SK-N-SH treated with all-trans-retinoic acid at 6 μM for 48 hours (cell line): ENCODE data around the gene MYPN.
"Not testable (repeated sequence)": the region's sequence is repeated elsewhere in the genome, so short reads cannot be mapped to it uniquely, and the experiment has no call there.

Experiments used
- ATAC-seq: fragments of 200-7000 bp; cut with Tn5 transposase; 3 replicates; pipeline ENCODE4 v1.9.1; 2020; ENCODE audit warnings: mild to moderate bottlenecking, moderate library complexity
- ARNTL ChIP-seq: fragments of 450-650 bp; formaldehyde crosslinking; IDR thresholded peaks from 2 replicates; pipeline ENCODE4 v1.5.0; 2020; ENCODE audit warnings: low read depth, mild to moderate bottlenecking, moderate library complexity, borderline replicate concordance
- BACH2 ChIP-seq: fragments of 250-450 bp; sonication (Bioruptor Pico); IDR thresholded peaks from 2 replicates; pipeline ENCODE4 v1.9.0; 2021; ENCODE audit warnings: mild to moderate bottlenecking, borderline replicate concordance
- CSDC2 ChIP-seq: fragments of 250-450 bp; sonication (Bioruptor Pico); IDR thresholded peaks from 2 replicates; pipeline ENCODE4 v1.5.0; 2020; ENCODE audit warnings: mild to moderate bottlenecking, moderate library complexity
- ESRRG ChIP-seq: fragments of 250-450 bp; sonication (Bioruptor Pico); IDR thresholded peaks from 2 replicates; pipeline ENCODE4 v1.6.1; 2021; ENCODE audit warnings: mild to moderate bottlenecking
- GLIS3 ChIP-seq: fragments of 250-450 bp; sonication (Bioruptor Pico); IDR thresholded peaks from 2 replicates; pipeline ENCODE4 v1.5.0; 2020; ENCODE audit warnings: mild to moderate bottlenecking, moderate library complexity
- ISL1 ChIP-seq: fragments of 250-450 bp; sonication (Bioruptor Pico); IDR thresholded peaks from 2 replicates; pipeline ENCODE4 v2.1.2; 2022; ENCODE audit warnings: mild to moderate bottlenecking, moderate library complexity
- OSR1 ChIP-seq: fragments of 250-450 bp; sonication (Bioruptor Pico); IDR thresholded peaks from 2 replicates; pipeline ENCODE4 v1.8.0; 2022; ENCODE audit warnings: moderate library complexity, mild to moderate bottlenecking, inconsistent platforms
- PPARA ChIP-seq: fragments of 250-450 bp; sonication (Bioruptor Pico); IDR thresholded peaks from 2 replicates; pipeline ENCODE4 v1.5.0; 2020; ENCODE audit warnings: mild to moderate bottlenecking, borderline replicate concordance
- RARB ChIP-seq: fragments of 250-450 bp; sonication (Bioruptor Pico); IDR thresholded peaks from 2 replicates; pipeline ENCODE4 v1.8.0; 2021; ENCODE audit warnings: mild to moderate bottlenecking, moderate library complexity
- SNAI2 ChIP-seq: fragments of 250-450 bp; sonication (Bioruptor Pico); IDR thresholded peaks from 2 replicates; pipeline ENCODE4 v1.5.0; 2020; ENCODE audit warnings: mild to moderate bottlenecking, moderate library complexity
- TCF4 ChIP-seq: fragments of 250-450 bp; sonication (Bioruptor Pico); IDR thresholded peaks from 2 replicates; pipeline ENCODE4 v1.8.0; 2021; ENCODE audit warnings: mild to moderate bottlenecking, moderate library complexity, borderline replicate concordance
- TOX ChIP-seq: fragments of 250-450 bp; sonication (Bioruptor Pico); IDR thresholded peaks from 2 replicates; pipeline ENCODE4 v1.8.0; 2021; ENCODE audit warnings: mild to moderate bottlenecking, moderate library complexity, borderline replicate concordance
- ZC3H10 ChIP-seq: fragments of 250-450 bp; sonication (Bioruptor Pico); IDR thresholded peaks from 2 replicates; pipeline ENCODE4 v1.5.1; 2021; ENCODE audit warnings: mild to moderate bottlenecking, moderate library complexity
- ZNF565 ChIP-seq: fragments of 450-650 bp; formaldehyde crosslinking; conservative IDR thresholded peaks from 2 replicates; pipeline ENCODE4 v1.5.0; 2020; ENCODE audit warnings: low read depth, mild to moderate bottlenecking, moderate library complexity
- ZNF70 ChIP-seq: fragments of 450-650 bp; formaldehyde crosslinking; IDR thresholded peaks from 2 replicates; pipeline ENCODE4 v1.5.0; 2020; ENCODE audit warnings: mild to moderate bottlenecking, moderate library complexity
- ZNF8 ChIP-seq: fragments of 450-650 bp; formaldehyde crosslinking; IDR thresholded peaks from 2 replicates; pipeline ENCODE4 v1.5.0; 2020; ENCODE audit warnings: mild to moderate bottlenecking, moderate library complexity
- TF ChIP-seq, protein P1 (sequence below): fragments of 250-450 bp; sonication (Bioruptor Pico); IDR thresholded peaks from 2 replicates; pipeline ENCODE4 v1.8.0; 2020; ENCODE audit warnings: mild to moderate bottlenecking, moderate library complexity, borderline replicate concordance
- TF ChIP-seq, protein P2 (sequence below): fragments of 250-450 bp; sonication (Bioruptor Pico); IDR thresholded peaks from 2 replicates; pipeline ENCODE4 v1.5.0; 2020; ENCODE audit warnings: mild to moderate bottlenecking, moderate library complexity
- TF ChIP-seq, protein P3 (sequence below): fragments of 250-450 bp; sonication (Bioruptor Pico); IDR thresholded peaks from 2 replicates; pipeline ENCODE4 v1.5.1; 2021; ENCODE audit warnings: mild to moderate bottlenecking, moderate library complexity
- TF ChIP-seq, protein P4 (sequence below): fragments of 250-450 bp; sonication (Bioruptor Pico); IDR thresholded peaks from 2 replicates; pipeline ENCODE4 v1.8.0; 2021; ENCODE audit warnings: low read depth, mild to moderate bottlenecking, moderate library complexity, borderline replicate concordance
- TF ChIP-seq, protein P5 (sequence below): fragments of 250-450 bp; sonication (Bioruptor Pico); IDR thresholded peaks from 2 replicates; pipeline ENCODE4 v1.5.1; 2020; ENCODE audit warnings: low read depth, mild to moderate bottlenecking, moderate library complexity

Gene MYPN

DNA sequence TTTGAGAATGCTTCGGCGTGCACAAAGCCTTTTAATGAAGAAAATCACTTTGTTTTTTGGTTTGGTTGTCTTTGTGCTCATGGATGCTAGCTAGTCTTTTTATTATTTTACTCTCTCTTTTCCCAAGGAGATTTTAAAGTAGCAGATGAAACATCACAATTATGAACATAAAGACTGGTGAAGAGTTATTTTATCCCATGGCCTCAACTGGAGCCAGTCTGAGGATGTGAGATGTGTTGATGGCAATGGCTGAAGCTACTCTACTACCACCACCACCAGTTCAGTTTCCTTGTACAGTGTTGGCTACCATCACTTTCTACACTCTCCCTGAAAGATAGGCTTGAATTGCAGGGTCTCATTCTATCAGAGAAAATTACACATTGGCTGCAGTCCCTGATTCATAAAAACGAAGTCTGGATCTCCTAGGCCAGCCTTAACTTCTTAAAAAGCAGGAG is 33.7 kb upstream of the MYPN start:
- ATAC-seq = no peak
- TF ChIP-seq, protein P1, sequence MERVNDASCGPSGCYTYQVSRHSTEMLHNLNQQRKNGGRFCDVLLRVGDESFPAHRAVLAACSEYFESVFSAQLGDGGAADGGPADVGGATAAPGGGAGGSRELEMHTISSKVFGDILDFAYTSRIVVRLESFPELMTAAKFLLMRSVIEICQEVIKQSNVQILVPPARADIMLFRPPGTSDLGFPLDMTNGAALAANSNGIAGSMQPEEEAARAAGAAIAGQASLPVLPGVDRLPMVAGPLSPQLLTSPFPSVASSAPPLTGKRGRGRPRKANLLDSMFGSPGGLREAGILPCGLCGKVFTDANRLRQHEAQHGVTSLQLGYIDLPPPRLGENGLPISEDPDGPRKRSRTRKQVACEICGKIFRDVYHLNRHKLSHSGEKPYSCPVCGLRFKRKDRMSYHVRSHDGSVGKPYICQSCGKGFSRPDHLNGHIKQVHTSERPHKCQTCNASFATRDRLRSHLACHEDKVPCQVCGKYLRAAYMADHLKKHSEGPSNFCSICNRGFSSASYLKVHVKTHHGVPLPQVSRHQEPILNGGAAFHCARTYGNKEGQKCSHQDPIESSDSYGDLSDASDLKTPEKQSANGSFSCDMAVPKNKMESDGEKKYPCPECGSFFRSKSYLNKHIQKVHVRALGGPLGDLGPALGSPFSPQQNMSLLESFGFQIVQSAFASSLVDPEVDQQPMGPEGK (CRISPR knock-in tag) = no peak
- TF ChIP-seq, protein P2, sequence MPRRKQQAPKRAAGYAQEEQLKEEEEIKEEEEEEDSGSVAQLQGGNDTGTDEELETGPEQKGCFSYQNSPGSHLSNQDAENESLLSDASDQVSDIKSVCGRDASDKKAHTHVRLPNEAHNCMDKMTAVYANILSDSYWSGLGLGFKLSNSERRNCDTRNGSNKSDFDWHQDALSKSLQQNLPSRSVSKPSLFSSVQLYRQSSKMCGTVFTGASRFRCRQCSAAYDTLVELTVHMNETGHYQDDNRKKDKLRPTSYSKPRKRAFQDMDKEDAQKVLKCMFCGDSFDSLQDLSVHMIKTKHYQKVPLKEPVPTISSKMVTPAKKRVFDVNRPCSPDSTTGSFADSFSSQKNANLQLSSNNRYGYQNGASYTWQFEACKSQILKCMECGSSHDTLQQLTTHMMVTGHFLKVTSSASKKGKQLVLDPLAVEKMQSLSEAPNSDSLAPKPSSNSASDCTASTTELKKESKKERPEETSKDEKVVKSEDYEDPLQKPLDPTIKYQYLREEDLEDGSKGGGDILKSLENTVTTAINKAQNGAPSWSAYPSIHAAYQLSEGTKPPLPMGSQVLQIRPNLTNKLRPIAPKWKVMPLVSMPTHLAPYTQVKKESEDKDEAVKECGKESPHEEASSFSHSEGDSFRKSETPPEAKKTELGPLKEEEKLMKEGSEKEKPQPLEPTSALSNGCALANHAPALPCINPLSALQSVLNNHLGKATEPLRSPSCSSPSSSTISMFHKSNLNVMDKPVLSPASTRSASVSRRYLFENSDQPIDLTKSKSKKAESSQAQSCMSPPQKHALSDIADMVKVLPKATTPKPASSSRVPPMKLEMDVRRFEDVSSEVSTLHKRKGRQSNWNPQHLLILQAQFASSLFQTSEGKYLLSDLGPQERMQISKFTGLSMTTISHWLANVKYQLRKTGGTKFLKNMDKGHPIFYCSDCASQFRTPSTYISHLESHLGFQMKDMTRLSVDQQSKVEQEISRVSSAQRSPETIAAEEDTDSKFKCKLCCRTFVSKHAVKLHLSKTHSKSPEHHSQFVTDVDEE = no peak
- TF ChIP-seq, protein P3, sequence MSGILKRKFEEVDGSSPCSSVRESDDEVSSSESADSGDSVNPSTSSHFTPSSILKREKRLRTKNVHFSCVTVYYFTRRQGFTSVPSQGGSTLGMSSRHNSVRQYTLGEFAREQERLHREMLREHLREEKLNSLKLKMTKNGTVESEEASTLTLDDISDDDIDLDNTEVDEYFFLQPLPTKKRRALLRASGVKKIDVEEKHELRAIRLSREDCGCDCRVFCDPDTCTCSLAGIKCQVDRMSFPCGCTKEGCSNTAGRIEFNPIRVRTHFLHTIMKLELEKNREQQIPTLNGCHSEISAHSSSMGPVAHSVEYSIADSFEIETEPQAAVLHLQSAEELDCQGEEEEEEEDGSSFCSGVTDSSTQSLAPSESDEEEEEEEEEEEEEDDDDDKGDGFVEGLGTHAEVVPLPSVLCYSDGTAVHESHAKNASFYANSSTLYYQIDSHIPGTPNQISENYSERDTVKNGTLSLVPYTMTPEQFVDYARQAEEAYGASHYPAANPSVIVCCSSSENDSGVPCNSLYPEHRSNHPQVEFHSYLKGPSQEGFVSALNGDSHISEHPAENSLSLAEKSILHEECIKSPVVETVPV (CRISPR knock-in tag) = no peak
- TF ChIP-seq SNAI2 (CRISPR knock-in tag) (no peak), ZNF70 (CRISPR knock-in tag) (no peak), ARNTL (CRISPR knock-in tag) (no peak)

DNA sequence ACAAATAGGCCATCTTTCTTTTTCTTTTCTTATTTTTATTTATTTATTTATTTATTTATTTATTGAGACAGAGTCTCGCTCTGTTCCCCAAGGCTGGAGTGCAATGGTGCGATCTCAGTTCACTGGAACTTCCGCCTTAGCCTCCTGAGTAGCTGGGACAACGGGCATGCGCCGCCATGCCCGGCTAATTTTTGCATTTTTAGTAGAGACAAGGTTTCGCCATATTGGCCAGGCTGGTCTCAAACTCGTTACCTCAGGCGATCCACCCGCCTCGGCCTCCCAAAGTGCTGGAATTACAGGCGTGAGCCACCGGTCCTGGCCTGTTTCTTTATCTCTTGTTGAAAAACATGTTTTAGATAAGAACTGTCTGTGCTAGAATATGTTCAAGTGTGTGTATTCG is 33.2 kb upstream of the MYPN start:
- ATAC-seq = not testable (repeated sequence)

DNA sequence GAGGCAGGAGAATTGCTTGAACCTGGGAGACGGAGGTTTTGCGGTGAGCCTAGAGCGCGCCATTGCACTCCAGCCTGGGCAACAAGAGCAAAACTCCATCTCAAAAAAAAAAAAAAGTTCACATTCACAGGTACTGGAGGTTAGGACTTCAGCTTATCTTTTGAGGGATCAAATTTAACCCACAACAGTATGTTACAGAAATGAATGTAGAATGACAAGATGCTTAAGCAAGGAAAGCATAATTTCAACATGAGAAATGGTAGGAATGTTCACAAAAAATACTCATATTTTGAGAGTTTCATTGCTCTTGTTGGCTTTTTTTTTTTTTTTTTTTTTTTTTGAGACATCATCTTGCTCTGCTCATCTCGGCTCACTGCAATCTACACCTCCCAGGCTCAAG is 32.3 kb upstream of the MYPN start:
- no peak for TF ChIP-seq ISL1 (CRISPR knock-in tag)
- no peak for TF ChIP-seq TOX (CRISPR knock-in tag)
- TF ChIP-seq, protein P4, sequence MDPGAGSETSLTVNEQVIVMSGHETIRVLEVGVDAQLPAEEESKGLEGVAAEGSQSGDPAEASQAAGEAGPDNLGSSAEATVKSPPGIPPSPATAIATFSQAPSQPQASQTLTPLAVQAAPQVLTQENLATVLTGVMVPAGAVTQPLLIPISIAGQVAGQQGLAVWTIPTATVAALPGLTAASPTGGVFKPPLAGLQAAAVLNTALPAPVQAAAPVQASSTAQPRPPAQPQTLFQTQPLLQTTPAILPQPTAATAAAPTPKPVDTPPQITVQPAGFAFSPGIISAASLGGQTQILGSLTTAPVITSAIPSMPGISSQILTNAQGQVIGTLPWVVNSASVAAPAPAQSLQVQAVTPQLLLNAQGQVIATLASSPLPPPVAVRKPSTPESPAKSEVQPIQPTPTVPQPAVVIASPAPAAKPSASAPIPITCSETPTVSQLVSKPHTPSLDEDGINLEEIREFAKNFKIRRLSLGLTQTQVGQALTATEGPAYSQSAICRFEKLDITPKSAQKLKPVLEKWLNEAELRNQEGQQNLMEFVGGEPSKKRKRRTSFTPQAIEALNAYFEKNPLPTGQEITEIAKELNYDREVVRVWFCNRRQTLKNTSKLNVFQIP (CRISPR knock-in tag) = no peak
- no peak for TF ChIP-seq ARNTL (CRISPR knock-in tag)
- TF ChIP-seq GLIS3 (CRISPR knock-in tag) = no peak
- no peak for TF ChIP-seq RARB (CRISPR knock-in tag)
- TF ChIP-seq ZNF8 = no peak
- no peak for TF ChIP-seq TCF4 (CRISPR knock-in tag)
- no peak for TF ChIP-seq ZNF70 (CRISPR knock-in tag)
- TF ChIP-seq, protein P1 (CRISPR knock-in tag) = no peak
- no peak for TF ChIP-seq SNAI2 (CRISPR knock-in tag)
- TF ChIP-seq CSDC2 (CRISPR knock-in tag) = no peak
- TF ChIP-seq OSR1 (CRISPR knock-in tag) = no peak
- no peak for TF ChIP-seq ZC3H10 (CRISPR knock-in tag)
- no peak for TF ChIP-seq PPARA (CRISPR knock-in tag)
- no peak for TF ChIP-seq BACH2 (CRISPR knock-in tag)
- TF ChIP-seq ZNF565 (CRISPR knock-in tag) = no peak
- TF ChIP-seq, protein P2 = no peak
- TF ChIP-seq, protein P5, sequence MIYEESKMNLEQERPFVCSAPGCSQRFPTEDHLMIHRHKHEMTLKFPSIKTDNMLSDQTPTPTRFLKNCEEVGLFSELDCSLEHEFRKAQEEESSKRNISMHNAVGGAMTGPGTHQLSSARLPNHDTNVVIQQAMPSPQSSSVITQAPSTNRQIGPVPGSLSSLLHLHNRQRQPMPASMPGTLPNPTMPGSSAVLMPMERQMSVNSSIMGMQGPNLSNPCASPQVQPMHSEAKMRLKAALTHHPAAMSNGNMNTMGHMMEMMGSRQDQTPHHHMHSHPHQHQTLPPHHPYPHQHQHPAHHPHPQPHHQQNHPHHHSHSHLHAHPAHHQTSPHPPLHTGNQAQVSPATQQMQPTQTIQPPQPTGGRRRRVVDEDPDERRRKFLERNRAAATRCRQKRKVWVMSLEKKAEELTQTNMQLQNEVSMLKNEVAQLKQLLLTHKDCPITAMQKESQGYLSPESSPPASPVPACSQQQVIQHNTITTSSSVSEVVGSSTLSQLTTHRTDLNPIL (CRISPR knock-in tag) = no peak
- no peak for TF ChIP-seq ESRRG (CRISPR knock-in tag)
- ATAC-seq = no peak
